GM23248 (cell line): Measurements from ENCODE around the gene DIO3.

Experiments
- EZH2 ChIP-seq: fragments of 200-600 bp; sonication (generic); IDR thresholded peaks from 2 replicates; pipeline ENCODE4 v1.6.1; 2018; ENCODE audit warnings: antibody characterized with exemption, mild to moderate bottlenecking; ENCODE audit not compliant: insufficient read depth, poor library complexity, severe bottlenecking
- EZH2phosphoT487 ChIP-seq: fragments of 200-600 bp; sonication (generic); IDR thresholded peaks from 2 replicates; pipeline ENCODE4 v1.6.1; 2018; ENCODE audit warnings: antibody characterized with exemption, moderate library complexity, mild to moderate bottlenecking, low read depth; ENCODE audit not compliant: insufficient read depth

DNA sequence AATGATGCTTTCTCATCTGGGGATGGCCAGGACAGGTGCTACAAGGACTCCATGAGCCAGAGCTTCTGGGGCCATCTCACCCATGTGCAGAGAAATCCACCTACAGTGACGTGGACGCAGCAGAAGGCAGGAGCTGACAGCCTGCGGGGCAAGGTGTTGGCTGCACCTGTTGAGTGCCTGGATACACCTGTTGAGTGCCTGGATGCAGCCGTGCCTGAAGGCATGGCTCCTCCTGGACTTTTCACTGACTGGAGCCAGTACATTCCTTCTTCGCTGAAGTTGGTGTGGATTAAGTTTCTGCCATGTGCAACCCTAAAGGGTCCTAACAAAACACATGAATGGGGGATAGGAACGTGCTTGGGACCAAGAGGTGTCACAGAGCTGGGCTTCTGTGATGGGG is 7.4 kb upstream of the DIO3 start:
- TF ChIP-seq EZH2 (no peak), EZH2phosphoT487 (no peak)
